ENCODE measurements around the gene ZNF462.

Gene ZNF462

DNA sequence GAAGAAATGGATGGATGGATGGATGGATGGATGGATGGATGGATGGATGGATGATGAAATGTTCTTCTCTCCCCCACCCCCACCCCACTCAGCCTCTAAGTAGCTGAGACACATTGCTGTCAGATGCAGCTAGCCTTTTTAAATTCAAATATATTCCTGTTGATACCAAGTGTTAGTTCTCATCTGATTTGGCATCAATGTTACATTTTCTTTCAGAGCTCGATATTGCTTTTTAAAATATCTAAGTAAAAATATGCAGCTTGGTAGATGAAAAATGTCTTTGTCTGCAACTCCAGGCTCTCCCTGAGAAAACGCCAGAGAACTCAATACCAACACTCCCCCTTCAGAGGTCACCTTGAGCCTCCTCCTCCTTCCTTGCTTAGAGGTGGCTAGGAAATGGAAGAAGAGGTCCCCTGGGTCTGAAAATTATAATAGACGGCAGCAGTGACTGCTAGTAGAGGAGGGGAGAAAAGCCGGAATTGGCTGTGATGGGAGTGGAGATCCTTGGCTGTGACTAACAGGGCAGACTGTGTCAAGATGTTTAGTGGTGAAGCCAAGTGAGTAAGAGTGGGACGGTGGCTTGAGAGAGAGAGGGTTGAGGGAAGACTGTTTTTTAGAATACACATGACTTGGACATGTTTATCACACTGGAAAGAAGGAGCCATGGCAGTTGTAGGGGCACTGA is 156.0 kb downstream of the ZNF462 start:
- H3K4me3 ChIP-seq (ENCODE audit: low read depth, low read length), result no peak overlapping the region
- DNase-seq (ENCODE audit: low read depth), result no peak
- TF ChIP-seq, protein P1, sequence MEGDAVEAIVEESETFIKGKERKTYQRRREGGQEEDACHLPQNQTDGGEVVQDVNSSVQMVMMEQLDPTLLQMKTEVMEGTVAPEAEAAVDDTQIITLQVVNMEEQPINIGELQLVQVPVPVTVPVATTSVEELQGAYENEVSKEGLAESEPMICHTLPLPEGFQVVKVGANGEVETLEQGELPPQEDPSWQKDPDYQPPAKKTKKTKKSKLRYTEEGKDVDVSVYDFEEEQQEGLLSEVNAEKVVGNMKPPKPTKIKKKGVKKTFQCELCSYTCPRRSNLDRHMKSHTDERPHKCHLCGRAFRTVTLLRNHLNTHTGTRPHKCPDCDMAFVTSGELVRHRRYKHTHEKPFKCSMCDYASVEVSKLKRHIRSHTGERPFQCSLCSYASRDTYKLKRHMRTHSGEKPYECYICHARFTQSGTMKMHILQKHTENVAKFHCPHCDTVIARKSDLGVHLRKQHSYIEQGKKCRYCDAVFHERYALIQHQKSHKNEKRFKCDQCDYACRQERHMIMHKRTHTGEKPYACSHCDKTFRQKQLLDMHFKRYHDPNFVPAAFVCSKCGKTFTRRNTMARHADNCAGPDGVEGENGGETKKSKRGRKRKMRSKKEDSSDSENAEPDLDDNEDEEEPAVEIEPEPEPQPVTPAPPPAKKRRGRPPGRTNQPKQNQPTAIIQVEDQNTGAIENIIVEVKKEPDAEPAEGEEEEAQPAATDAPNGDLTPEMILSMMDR (IDR thresholded peaks at IDR 0.05; ENCODE audit: insufficient read depth, low read depth, low read length, missing control alignments), result no peak

DNA sequence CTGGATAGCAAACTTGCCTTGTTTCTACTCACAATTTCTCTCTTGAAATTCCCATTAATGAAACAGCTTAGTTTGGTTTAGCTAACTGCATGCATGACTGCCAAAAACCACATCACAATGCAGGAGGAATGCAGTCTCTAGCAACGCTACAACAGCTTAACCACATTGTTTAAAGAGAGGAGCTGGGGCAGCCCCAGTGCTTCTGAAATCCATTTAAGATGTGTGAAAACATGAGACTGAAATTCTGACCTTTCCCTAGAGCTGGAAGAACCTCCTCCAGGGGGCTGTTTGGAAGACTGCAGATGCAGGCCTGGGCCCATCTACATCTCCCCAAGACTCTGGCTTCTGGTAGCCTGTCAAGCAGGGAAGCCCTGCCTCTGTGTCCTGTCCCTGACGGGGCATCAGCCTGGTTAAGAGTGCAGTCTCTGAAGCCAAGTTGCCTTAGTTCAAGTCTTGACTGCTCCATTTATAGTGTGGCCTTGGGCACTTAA is 157.1 kb downstream of the ZNF462 start:
- H3K4me3 ChIP-seq (ENCODE audit: low read depth, low read length), result no peak overlapping the region
- DNase-seq (ENCODE audit: low read depth), result peak; percentile 60
- TF ChIP-seq, protein P1 (IDR thresholded peaks at IDR 0.05; ENCODE audit: insufficient read depth, low read depth, low read length, missing control alignments), result no peak

DNA sequence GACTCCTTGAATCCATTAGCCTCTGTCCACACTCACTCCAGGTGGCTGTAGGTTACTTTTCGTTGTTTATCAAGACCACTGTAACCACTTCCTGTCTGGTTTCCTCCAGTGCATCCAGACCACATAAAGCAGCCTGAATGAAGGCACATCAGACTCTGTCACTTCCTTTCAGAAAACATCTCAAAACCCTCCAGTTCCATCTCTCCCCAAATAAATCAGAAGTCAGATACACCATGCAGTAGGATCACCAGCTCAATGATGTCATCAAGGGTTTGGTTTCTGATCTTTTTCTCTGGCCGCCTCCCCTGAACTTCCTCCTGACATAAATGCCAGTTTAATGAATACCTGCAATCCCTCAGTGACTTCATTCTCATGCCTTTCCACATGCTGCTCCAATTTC is 161.2 kb downstream of the ZNF462 start:
- DNase-seq (ENCODE audit: low read depth), result peak; percentile 71
- H3K4me3 ChIP-seq (ENCODE audit: low read depth, low read length), result no peak overlapping the region
- TF ChIP-seq, protein P1 (IDR thresholded peaks at IDR 0.05; ENCODE audit: insufficient read depth, low read depth, low read length, missing control alignments), result no peak

DNA sequence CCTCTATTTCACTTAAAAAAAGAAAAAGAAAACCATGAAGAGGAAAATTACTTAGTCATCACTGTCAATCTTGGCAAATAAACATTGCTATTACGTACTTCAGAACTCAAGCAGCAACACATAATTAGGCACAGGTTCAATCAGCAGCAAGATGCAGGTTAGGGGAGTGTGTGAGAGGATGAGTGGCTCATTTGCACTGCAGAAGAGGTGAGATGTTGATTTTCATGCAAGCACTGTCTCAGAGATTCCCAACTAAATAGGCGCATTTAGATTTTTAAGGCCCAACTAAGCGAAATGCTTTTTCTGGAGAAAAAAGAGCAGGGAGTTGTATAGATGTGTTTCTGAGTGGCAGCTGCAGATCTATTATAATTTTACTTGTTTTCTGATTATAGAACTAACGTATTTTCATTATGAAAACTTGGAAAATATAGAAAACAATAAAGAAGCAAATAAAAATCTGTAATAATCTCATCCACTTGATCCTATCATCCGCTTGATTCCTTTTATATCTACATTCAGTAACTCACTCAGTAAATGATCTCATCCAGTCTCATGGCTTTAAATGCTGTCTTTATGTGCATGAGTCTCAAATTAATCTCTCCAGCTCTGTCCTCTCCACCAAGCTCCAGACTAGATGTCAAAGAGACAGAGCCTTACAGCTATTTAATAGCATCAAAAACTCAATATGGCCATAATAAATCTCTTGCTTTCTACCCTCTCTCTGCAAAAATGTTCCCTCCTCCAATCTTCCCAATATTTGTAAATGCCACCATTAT is 162.5 kb downstream of the ZNF462 start:
- no peak overlapping the region for H3K4me3 ChIP-seq (ENCODE audit: low read depth, low read length)
- no peak for DNase-seq (ENCODE audit: low read depth)
- TF ChIP-seq, protein P1 (IDR thresholded peaks at IDR 0.05; ENCODE audit: insufficient read depth, low read depth, low read length, missing control alignments), result no peak

DNA sequence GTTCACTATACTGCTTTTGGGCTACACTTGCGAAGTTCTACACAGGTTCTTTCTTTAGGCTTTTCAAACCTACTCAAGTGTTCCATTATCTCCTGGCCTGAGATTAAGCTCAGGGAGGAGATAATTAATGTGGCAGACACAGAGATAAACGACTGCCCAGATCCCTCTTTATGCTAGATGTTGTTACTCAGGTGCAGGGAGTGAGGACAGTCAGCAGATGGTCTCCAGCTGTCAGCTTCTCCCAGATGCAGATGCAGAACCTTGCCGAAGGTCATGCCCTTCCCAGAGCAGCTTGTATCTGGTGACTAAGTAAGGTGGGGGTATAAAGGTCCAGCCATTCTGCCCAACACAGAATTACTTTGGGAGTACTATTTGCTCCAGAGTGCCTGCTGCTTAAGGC is 166.2 kb downstream of the ZNF462 start:
- no peak overlapping the region for H3K4me3 ChIP-seq (ENCODE audit: low read depth, low read length)
- DNase-seq (ENCODE audit: low read depth), result no peak
- TF ChIP-seq, protein P1 (IDR thresholded peaks at IDR 0.05; ENCODE audit: insufficient read depth, low read depth, low read length, missing control alignments), result no peak

DNA sequence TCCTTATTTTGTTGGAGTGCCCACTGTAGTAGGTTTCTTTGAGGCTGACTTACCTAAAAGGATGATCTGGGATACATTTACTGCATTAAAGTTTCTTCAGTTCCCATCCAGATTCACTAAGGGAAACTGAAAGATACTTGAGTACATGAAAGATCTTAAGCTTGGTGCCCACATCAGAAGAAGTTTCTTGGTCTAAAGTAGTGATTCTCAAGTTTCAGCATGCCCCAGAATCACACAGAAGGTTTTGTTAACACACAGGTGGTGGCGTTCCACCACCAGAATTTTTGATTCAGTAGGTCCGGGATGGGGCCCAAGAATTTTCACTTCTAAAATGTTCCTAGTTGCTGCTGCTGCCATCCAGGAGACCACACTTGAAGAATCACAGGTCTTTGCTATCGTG is 171.0 kb downstream of the ZNF462 start:
- DNase-seq (ENCODE audit: low read depth), result peak; percentile 69
- TF ChIP-seq, protein P1 (IDR thresholded peaks at IDR 0.05; ENCODE audit: insufficient read depth, low read depth, low read length, missing control alignments), result no peak
- no peak overlapping the region for H3K4me3 ChIP-seq (ENCODE audit: low read depth, low read length)
